IMR-90 (cell line): ENCODE data around the gene IL17D. TPM values are rescaled to one million over a fixed set of nuclear protein-coding genes. Genes with fewer than 3 reads are reported as not detected.
"Not testable (repeated sequence)": the region's sequence is repeated elsewhere in the genome, so short reads cannot be mapped to it uniquely, and the experiment has no call there.

Experiments used
- ATAC-seq: fragments of 200-7000 bp; cut with Tn5 transposase; 2 replicates; pipeline ENCODE4 v1.9.1; 2020; ENCODE audit warnings: low read depth, mild to moderate bottlenecking, moderate library complexity
- BruUV-seq: library from RNA; stranded (reverse); fragments of 400-500 nt; replicated peaks from 2 replicates; lab custom pipeline; 2021; lab: Mats Ljungman, UMichigan
- CTCF ChIA-PET: fragments of 300-600 bp; formaldehyde crosslinking; extraction: SDS; loops from one replicate; lab custom pipeline; 2021; ENCODE audit warnings: antibody characterized with exemption; lab: Yijun Ruan, JAX
- POLR2A ChIA-PET: fragments of 300-600 bp; sonication (Branson Sonifier 250); formaldehyde crosslinking; loops from one replicate; lab custom pipeline; 2022; ENCODE audit warnings: antibody characterized with exemption; ENCODE audit not compliant: unreplicated experiment; lab: Charles Lee
- DNase-seq: peaks from one replicate; pipeline ENCODE4 v3.0.0; 2013
- H2AFZ ChIP-seq: replicated peaks from 2 replicates; pipeline ENCODE3; 2013; ENCODE audit warnings: low read length, mild to moderate bottlenecking; ENCODE audit not compliant: poor library complexity
- H2AK5ac ChIP-seq: 2 replicates; pipeline ENCODE4 v1.6.1; 2013; ENCODE audit warnings: low read depth, low read length, inconsistent platforms
- H2AK9ac ChIP-seq: replicated peaks from 2 replicates; pipeline ENCODE3; 2013; ENCODE audit warnings: mild to moderate bottlenecking, low read depth, low read length, moderate library complexity; ENCODE audit not compliant: poor library complexity
- H2BK120ac ChIP-seq: 2 replicates; pipeline ENCODE4 v1.6.1; 2013; ENCODE audit warnings: low read depth, low read length, inconsistent platforms
- H2BK15ac ChIP-seq: 3 replicates; pipeline ENCODE4 v1.6.1; 2013; ENCODE audit warnings: low read depth, low read length, inconsistent platforms
- H2BK20ac ChIP-seq: 2 replicates; pipeline ENCODE4 v1.6.1; 2013; ENCODE audit warnings: low read depth, mild to moderate bottlenecking, inconsistent platforms, low read length, moderate library complexity
- H2BK5ac ChIP-seq: 2 replicates; pipeline ENCODE4 v1.6.1; 2013; ENCODE audit warnings: mild to moderate bottlenecking, low read depth, low read length, inconsistent platforms; ENCODE audit not compliant: poor library complexity, severe bottlenecking
- H3K14ac ChIP-seq: replicated peaks from 2 replicates; pipeline ENCODE4 v1.6.1; 2013; ENCODE audit warnings: low read depth, low read length, inconsistent platforms
- H3K18ac ChIP-seq: 2 replicates; pipeline ENCODE4 v1.6.1; 2013; ENCODE audit warnings: low read depth, low read length, control low read depth
- H3K23ac ChIP-seq: 2 replicates; pipeline ENCODE4 v1.6.1; 2013; ENCODE audit warnings: low read depth, low read length, inconsistent platforms
- H3K27ac ChIP-seq: 2 replicates; pipeline ENCODE4 v1.5.1; 2013; ENCODE audit warnings: mild to moderate bottlenecking, control low read depth, low read length; ENCODE audit not compliant: insufficient read depth
- H3K27me3 ChIP-seq: 2 replicates; pipeline ENCODE4 v1.6.1; 2013; ENCODE audit warnings: low read length; ENCODE audit not compliant: control insufficient read depth, insufficient read depth
- H3K36me3 ChIP-seq: 2 replicates; pipeline ENCODE4 v1.6.1; 2013; ENCODE audit warnings: low read length, mixed read lengths; ENCODE audit not compliant: control insufficient read depth, insufficient read depth
- H3K4ac ChIP-seq: 2 replicates; pipeline ENCODE4 v1.6.1; 2013; ENCODE audit warnings: low read depth, low read length, inconsistent platforms
- H3K4me1 ChIP-seq: 2 replicates; pipeline ENCODE4 v1.6.1; 2013; ENCODE audit warnings: low read length, mixed read lengths; ENCODE audit not compliant: control insufficient read depth, insufficient read depth
- H3K4me2 ChIP-seq: 2 replicates; pipeline ENCODE4 v1.6.1; 2013; ENCODE audit warnings: low read depth, mild to moderate bottlenecking, control low read depth, low read length, moderate library complexity
- H3K4me3 ChIP-seq: 2 replicates; pipeline ENCODE4 v1.5.1; 2013; ENCODE audit warnings: low read depth, mild to moderate bottlenecking, control low read depth, low read length, moderate library complexity; ENCODE audit not compliant: insufficient read depth
- H3K56ac ChIP-seq: 2 replicates; pipeline ENCODE4 v1.6.1; 2013; ENCODE audit warnings: low read length, inconsistent platforms; ENCODE audit not compliant: insufficient read depth; ENCODE audit errors: extremely low read depth
- H3K79me1 ChIP-seq, 2 experiments: 2 replicates each; pipeline ENCODE4 v1.6.1; 2013; ENCODE audit warnings: low read length in 2 of 2, inconsistent platforms in 1 of 2, low read depth in 1 of 2
- H3K9ac ChIP-seq: 2 replicates; pipeline ENCODE4 v1.6.1; 2013; ENCODE audit warnings: low read depth, low read length, control low read depth
- H3K9me1 ChIP-seq: 2 replicates; pipeline ENCODE4 v1.6.1; 2013; ENCODE audit warnings: low read length, inconsistent platforms; ENCODE audit not compliant: insufficient read depth
- H3K9me3 ChIP-seq: 2 replicates; pipeline ENCODE4 v1.6.1; 2013; ENCODE audit warnings: low read length; ENCODE audit not compliant: control insufficient read depth, insufficient read depth
- H4K20me1 ChIP-seq: 2 replicates; pipeline ENCODE4 v1.6.1; 2013; ENCODE audit warnings: low read length, inconsistent platforms; ENCODE audit not compliant: insufficient read depth
- H4K5ac ChIP-seq: 2 replicates; pipeline ENCODE4 v1.6.1; 2013; ENCODE audit warnings: mild to moderate bottlenecking, low read depth, low read length, control low read depth
- H4K8ac ChIP-seq, 2 experiments: 2 replicates each; pipeline ENCODE4 v1.6.1; 2013; ENCODE audit warnings: low read depth in 2 of 2, low read length in 2 of 2, control low read depth in 1 of 2, inconsistent platforms in 1 of 2
- H4K91ac ChIP-seq: 2 replicates; pipeline ENCODE4 v1.6.1; 2013; ENCODE audit warnings: low read depth, low read length, inconsistent platforms; ENCODE audit not compliant: insufficient read depth
- WGBS, 2 experiments: methylation state at CpG; one replicate each; pipeline versions ENCODE4 v1.1.5 to v1.1.7; 2013; ENCODE audit warnings: missing lambda C conversion rate in 2 of 2; ENCODE audit not compliant: insufficient read length in 1 of 2; ENCODE audit errors: extremely low coverage in 2 of 2; 5-methylcytosine and 5-hydroxymethylcytosine counted together
- dilution Hi-C: fragments of 300-500 bp; cut with HindIII; formaldehyde crosslinking; loops from one replicate; pipeline ENCODE4 v1.14.3; 2018; ENCODE audit warnings: low sequenced_read_pairs; ENCODE audit not compliant: unreplicated experiment
- in situ Hi-C: fragments of 300-500 bp; cut with MboI; formaldehyde crosslinking; loops from 3 replicates; pipeline ENCODE4 v1.14.3; 2019; ENCODE audit warnings: low sequenced_read_pairs, inconsistent platforms, mixed read lengths
- intact Hi-C: fragments of 100-400 bp; cut with micrococcal nuclease; formaldehyde crosslinking; loops from 2 replicates; pipeline ENCODE4 v1.10.0; 2022
- polyA plus RNA-seq, 3 experiments: library from polyadenylated mRNA; depleted of rRNA; stranded (reverse); fragments of >200 nt; gene quantifications; 2 replicates each; pipeline ENCODE4 v1.2.3, GENCODE V29; 2012; ENCODE audit warnings: low replicate concordance in 1 of 3
- total RNA-seq: library from RNA; depleted of rRNA; stranded (reverse); fragments of >200 nt; gene quantifications from 2 replicates; pipeline ENCODE4 v1.2.3, GENCODE V29; 2012

Gene IL17D
- total and polyA plus RNA-seq, 2 of the 4 experiments (the other 2 are of a cell fraction), result 0.72 to 1.4 TPM

- H3K23ac ChIP-seq, H3K56ac ChIP-seq, H3K9ac ChIP-seq, H4K91ac ChIP-seq, H4K8ac ChIP-seq, H2AK9ac ChIP-seq, H3K18ac ChIP-seq, H3K27me3 ChIP-seq, H2BK15ac ChIP-seq, H2BK120ac ChIP-seq, H3K4me1 ChIP-seq, H4K20me1 ChIP-seq, in situ Hi-C loops, BruUV-seq, H3K9me3 ChIP-seq, H3K27ac ChIP-seq, intact Hi-C loops, H4K5ac ChIP-seq, H3K79me1 ChIP-seq, POLR2A ChIA-PET, H2BK5ac ChIP-seq, H2BK20ac ChIP-seq, H3K36me3 ChIP-seq, dilution Hi-C loops, H2AK5ac ChIP-seq, H3K9me1 ChIP-seq, H3K4me3 ChIP-seq, H3K14ac ChIP-seq, H2AFZ ChIP-seq, H3K4ac ChIP-seq: not testable (repeated sequence)
- DNase-seq, result peak; percentile 86
- 39% methylated on average over 2 of the region's 5 CpGs; no CpG with 5 or more reads in 1 of the 2 experiments for WGBS, 2 experiments
- CTCF ChIA-PET, result interaction anchor here (1.0 kb wide), 1 partner anchor 44 kb away, joined by 3 read pairs; no protein-coding TSS in a partner anchor
- peak; percentile 92 for ATAC-seq
- H3K4me2 ChIP-seq, result peak overlapping the region; percentile 69; the same call in 1 of the 2 replicates
Observed at GRCh38 chr13:20681481-20681880, 22.0 kb upstream of the IL17D start.
